ENCODE results near the gene DENND1A.

DENND1A gene

GRCh38 chr9:123541411-123541810 is 388.5 kb downstream of the DENND1A start:
- DNase-seq (ENCODE audit: low read depth in 2 of 2), result no peak

GRCh38 chr9:123540457-123540856 is 389.5 kb downstream of the DENND1A start:
- DNase-seq (ENCODE audit: low read depth in 2 of 2), result no peak

GRCh38 chr9:123537809-123538208 is 392.1 kb downstream of the DENND1A start:
- no peak for DNase-seq (ENCODE audit: low read depth in 2 of 2)

GRCh38 chr9:123536455-123536868 is 393.5 kb downstream of the DENND1A start:
- DNase-seq (ENCODE audit: low read depth in 2 of 2), result no peak

- DNase-seq (ENCODE audit: low read depth in 2 of 2), result no peak
Measured at GRCh38 chr9:123534336-123534735, 395.6 kb downstream of the DENND1A start.

- DNase-seq (ENCODE audit: low read depth in 2 of 2), result no peak
Measured at GRCh38 chr9:123530244-123530643, 399.7 kb downstream of the DENND1A start.

GRCh38 chr9:123528501-123528900 is 401.4 kb downstream of the DENND1A start:
- DNase-seq (ENCODE audit: low read depth in 2 of 2), result no peak

GRCh38 chr9:123527981-123528380 is 401.9 kb downstream of the DENND1A start:
- DNase-seq (ENCODE audit: low read depth in 2 of 2), result no peak

GRCh38 chr9:123525957-123526356 is 404.0 kb downstream of the DENND1A start:
- DNase-seq (ENCODE audit: low read depth in 2 of 2), result no peak

GRCh38 chr9:123525424-123525823 is 404.5 kb downstream of the DENND1A start:
- no peak for DNase-seq (ENCODE audit: low read depth in 2 of 2)

- DNase-seq (ENCODE audit: low read depth in 2 of 2), result no peak
Measured at GRCh38 chr9:123524866-123525265, 405.1 kb downstream of the DENND1A start.

- DNase-seq (ENCODE audit: low read depth in 2 of 2), result no peak
Measured at GRCh38 chr9:123523845-123524244, 406.1 kb downstream of the DENND1A start.

- no peak for DNase-seq (ENCODE audit: low read depth in 2 of 2)
Measured at GRCh38 chr9:123523001-123523400, 406.9 kb downstream of the DENND1A start.

GRCh38 chr9:123522251-123522650 is 407.7 kb downstream of the DENND1A start:
- DNase-seq (ENCODE audit: low read depth in 2 of 2), result no peak

- no peak for DNase-seq (ENCODE audit: low read depth in 2 of 2)
Measured at GRCh38 chr9:123518338-123518737, 411.6 kb downstream of the DENND1A start.

GRCh38 chr9:123517512-123517911 is 412.4 kb downstream of the DENND1A start:
- no peak for DNase-seq (ENCODE audit: low read depth in 2 of 2)

GRCh38 chr9:123514766-123515165 is 415.2 kb downstream of the DENND1A start:
- no peak for DNase-seq (ENCODE audit: low read depth in 2 of 2)

- DNase-seq (ENCODE audit: low read depth in 2 of 2), result no peak
Measured at GRCh38 chr9:123513554-123513953, 416.4 kb downstream of the DENND1A start.

GRCh38 chr9:123511326-123512277 is 418.3 kb downstream of the DENND1A start:
- DNase-seq (ENCODE audit: low read depth in 2 of 2), result no peak

GRCh38 chr9:123509646-123510045 is 420.3 kb downstream of the DENND1A start:
- DNase-seq (ENCODE audit: low read depth in 2 of 2), result no peak

GRCh38 chr9:123508048-123508447 is 421.9 kb downstream of the DENND1A start:
- DNase-seq (ENCODE audit: low read depth in 2 of 2), result no peak

- DNase-seq (ENCODE audit: low read depth in 2 of 2), result no peak
Measured at GRCh38 chr9:123505496-123505895, 424.4 kb downstream of the DENND1A start.

- DNase-seq (ENCODE audit: low read depth in 2 of 2), result no peak
Measured at GRCh38 chr9:123500336-123500735, 429.6 kb downstream of the DENND1A start.

- no peak for DNase-seq (ENCODE audit: low read depth in 2 of 2)
Measured at GRCh38 chr9:123497830-123498229, 432.1 kb downstream of the DENND1A start.
